Posterior vena cava (tissue), 2 donors: ENCODE data around the gene NEO1. TPM values are rescaled to one million over a fixed set of nuclear protein-coding genes. Genes with fewer than 3 reads are reported as not detected.

ENCODE experiments used
- DNase-seq: peaks from one replicate; pipeline ENCODE4 v3.0.0-alpha.2; 2020; ENCODE audit warnings: low spot score
- intact Hi-C, 2 donors: fragments of 100-400 bp; cut with DNase I; formaldehyde crosslinking; loops; one replicate each; pipeline versions ENCODE4 v1.14.1 to v1.14.2; 2022 to 2023
- total RNA-seq, 2 donors: library from RNA; stranded (reverse); fragmentation: NEBNext Ultra II Directional; extraction: Animal tissue kit (Norgen Biotek cat#: 25700); gene quantifications; one replicate each; pipeline ENCODE4 v1.2.1, GENCODE V29; 2021
- donor health status: DM: yes; HTN: yes; CAD: no.
- donor health status: DM: yes; HTN: yes; CAD: no.

Gene NEO1
- total RNA-seq, 2 donors from 2014 or later, result 24.5 to 28.7 TPM

DNA sequence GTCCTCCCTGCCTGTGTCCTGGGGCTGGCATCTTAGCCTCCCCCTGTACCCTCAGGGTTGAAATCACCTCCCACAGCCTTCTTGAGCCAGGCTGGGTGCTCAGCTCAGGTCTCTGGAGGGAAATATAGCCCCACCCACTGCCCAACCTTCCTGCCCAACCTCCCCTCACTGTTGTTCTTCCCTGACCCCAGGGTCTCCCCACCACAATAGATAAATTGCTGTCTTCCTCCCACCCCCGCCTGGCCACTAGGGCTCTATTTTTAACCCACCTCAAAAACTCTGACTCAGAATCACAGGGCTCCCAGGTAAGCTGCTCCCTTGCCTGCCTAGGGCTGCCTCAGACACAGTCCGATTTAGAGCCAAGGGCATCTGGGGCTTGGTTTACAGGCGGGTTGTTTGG is 301.5 kb downstream of the NEO1 start:
- intact Hi-C loops, result no loop called here
- no peak for DNase-seq

DNA sequence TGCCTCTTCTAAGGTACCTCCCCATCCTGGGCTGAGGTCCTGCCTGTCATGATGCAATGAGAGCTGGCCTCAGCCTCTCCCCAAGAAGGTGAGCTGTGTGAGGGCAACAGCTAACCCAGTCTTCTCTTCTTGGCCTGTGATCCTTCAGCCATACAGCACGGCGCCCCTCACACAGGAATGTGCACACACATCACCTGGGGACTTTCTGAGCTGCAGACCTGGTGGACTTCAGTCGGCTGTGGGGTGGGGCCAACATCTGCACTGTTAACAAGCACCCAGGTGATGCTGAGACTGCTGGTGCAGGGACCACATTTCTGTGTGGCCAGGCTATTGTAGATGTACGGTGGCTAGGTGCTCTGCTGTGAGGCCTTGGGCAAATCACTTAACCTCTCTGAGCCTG is 302.0 kb downstream of the NEO1 start:
- DNase-seq, result no peak
- intact Hi-C loops, result no loop called here
